Measurements from ENCODE around the gene ROCK2. TPM values are rescaled to one million over a fixed set of nuclear protein-coding genes. Genes with fewer than 3 reads are reported as not detected.

ROCK2 gene
- total RNA-seq, 1 experiment from 2014 or later = 38.0 TPM

GRCh38 chr2:11290211-11290610, 54.2 kb downstream of the ROCK2 start:
- H3K36me3 ChIP-seq (ENCODE audit: low read depth) = peaks cover 7% of the 10 kb centered on the region
- no peak overlapping the region for H3K4me2 ChIP-seq
- H3K9me2 ChIP-seq (ENCODE audit: insufficient read depth) = no peaks in the 10 kb centered on the region
- no TSS peak for BruUV-seq (replicated peaks)
- H3K9me3 ChIP-seq (ENCODE audit: insufficient read depth, low read depth) = no peaks in the 10 kb centered on the region; the same call in 1 of the 2 replicates
- no peak overlapping the region for H3K4me3 ChIP-seq
- POLR2A ChIA-PET (ENCODE audit: unreplicated experiment) = no interaction called here
- H4K20me1 ChIP-seq (ENCODE audit: insufficient read depth) = peaks cover 36% of the 10 kb centered on the region
- H2AFZ ChIP-seq = no peak overlapping the region
- no peak overlapping the region for H3K27ac ChIP-seq
- intact Hi-C loops (cut with micrococcal nuclease; ENCODE audit: unreplicated experiment) = no loop called here
- no peak for DNase-seq
- TF ChIP-seq, protein P1, sequence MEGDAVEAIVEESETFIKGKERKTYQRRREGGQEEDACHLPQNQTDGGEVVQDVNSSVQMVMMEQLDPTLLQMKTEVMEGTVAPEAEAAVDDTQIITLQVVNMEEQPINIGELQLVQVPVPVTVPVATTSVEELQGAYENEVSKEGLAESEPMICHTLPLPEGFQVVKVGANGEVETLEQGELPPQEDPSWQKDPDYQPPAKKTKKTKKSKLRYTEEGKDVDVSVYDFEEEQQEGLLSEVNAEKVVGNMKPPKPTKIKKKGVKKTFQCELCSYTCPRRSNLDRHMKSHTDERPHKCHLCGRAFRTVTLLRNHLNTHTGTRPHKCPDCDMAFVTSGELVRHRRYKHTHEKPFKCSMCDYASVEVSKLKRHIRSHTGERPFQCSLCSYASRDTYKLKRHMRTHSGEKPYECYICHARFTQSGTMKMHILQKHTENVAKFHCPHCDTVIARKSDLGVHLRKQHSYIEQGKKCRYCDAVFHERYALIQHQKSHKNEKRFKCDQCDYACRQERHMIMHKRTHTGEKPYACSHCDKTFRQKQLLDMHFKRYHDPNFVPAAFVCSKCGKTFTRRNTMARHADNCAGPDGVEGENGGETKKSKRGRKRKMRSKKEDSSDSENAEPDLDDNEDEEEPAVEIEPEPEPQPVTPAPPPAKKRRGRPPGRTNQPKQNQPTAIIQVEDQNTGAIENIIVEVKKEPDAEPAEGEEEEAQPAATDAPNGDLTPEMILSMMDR (conservative IDR thresholded peaks at IDR 0.05) = no peak
- no peak for TF ChIP-seq EZH2 (IDR thresholded peaks at IDR 0.05; ENCODE audit: low read depth)
- H3K79me2 ChIP-seq (ENCODE audit: low read depth) = peaks cover 91% of the 10 kb centered on the region
- no peaks in the 10 kb centered on the region for H3K27me3 ChIP-seq (ENCODE audit: insufficient read depth, low read depth)
- H3F3A ChIP-seq (ENCODE audit: insufficient read depth, low read depth) = peaks cover 22% of the 10 kb centered on the region
- 0 out of 2 replicates have a peak, but pooled peaks cover 4% of the 10 kb centered on the region for H3K4me1 ChIP-seq (replicated peaks; ENCODE audit: insufficient read depth)
- CTCF ChIA-PET = no interaction called here

- intact Hi-C loops (cut with micrococcal nuclease; ENCODE audit: unreplicated experiment) = no loop called here
- Histone ChIP-seq H3K4me3 (no peak overlapping the region), H3K79me2 (ENCODE audit: low read depth) (peaks cover 80% of the 10 kb centered on the region), H3K36me3 (ENCODE audit: low read depth) (peaks cover 20% of the 10 kb centered on the region), H3K27me3 (ENCODE audit: insufficient read depth, low read depth) (no peaks in the 10 kb centered on the region), H3F3A (ENCODE audit: insufficient read depth, low read depth) (peaks cover 14% of the 10 kb centered on the region), H3K27ac (no peak overlapping the region), H3K9me2 (ENCODE audit: insufficient read depth) (no peaks in the 10 kb centered on the region), H4K20me1 (ENCODE audit: insufficient read depth) (peaks cover 36% of the 10 kb centered on the region), H3K9me3 (ENCODE audit: insufficient read depth, low read depth) (no peaks in the 10 kb centered on the region; the same call in 1 of the 2 replicates), H2AFZ (no peak overlapping the region), H3K4me1 (replicated peaks; ENCODE audit: insufficient read depth) (0 out of 2 replicates have a peak, but pooled peaks cover 3% of the 10 kb centered on the region), H3K4me2 (no peak overlapping the region)
- POLR2A ChIA-PET (ENCODE audit: unreplicated experiment) = interaction anchor here (0.5 kb wide), 1 partner anchor 22 kb away, joined by 4 read pairs; no protein-coding TSS in a partner anchor
- no peak for DNase-seq
- CTCF ChIA-PET = no interaction called here
- TF ChIP-seq, protein P1 (conservative IDR thresholded peaks at IDR 0.05) = no peak
- TF ChIP-seq EZH2 (IDR thresholded peaks at IDR 0.05; ENCODE audit: low read depth) = no peak
- BruUV-seq (replicated peaks) = no TSS peak
These were observed 56.0 kb downstream of the ROCK2 start for GRCh38 chr2:11288431-11288830.

- POLR2A ChIA-PET (ENCODE audit: unreplicated experiment) = no interaction called here
- Histone ChIP-seq H3K4me3 (no peak overlapping the region), H2AFZ (no peak overlapping the region), H3K9me2 (ENCODE audit: insufficient read depth) (no peaks in the 10 kb centered on the region), H3K4me2 (no peak overlapping the region), H3K4me1 (replicated peaks; ENCODE audit: insufficient read depth) (no peaks in the 10 kb centered on the region), H3K79me2 (ENCODE audit: low read depth) (peaks cover 63% of the 10 kb centered on the region), H3K27ac (no peak overlapping the region), H3K27me3 (ENCODE audit: insufficient read depth, low read depth) (no peaks in the 10 kb centered on the region), H3K9me3 (ENCODE audit: insufficient read depth, low read depth) (no peaks in the 10 kb centered on the region; the same call in none of the 2 replicates), H4K20me1 (ENCODE audit: insufficient read depth) (peaks cover 26% of the 10 kb centered on the region; the same call in 1 of the 2 replicates), H3K36me3 (ENCODE audit: low read depth) (peaks cover 20% of the 10 kb centered on the region), H3F3A (ENCODE audit: insufficient read depth, low read depth) (peaks cover 13% of the 10 kb centered on the region)
- TF ChIP-seq, protein P1 (conservative IDR thresholded peaks at IDR 0.05) = no peak
- TF ChIP-seq EZH2 (IDR thresholded peaks at IDR 0.05; ENCODE audit: low read depth) = no peak
- no TSS peak for BruUV-seq (replicated peaks)
- DNase-seq = no peak
- intact Hi-C loops (cut with micrococcal nuclease; ENCODE audit: unreplicated experiment) = no loop called here
- CTCF ChIA-PET = no interaction called here
These were observed 57.7 kb downstream of the ROCK2 start for GRCh38 chr2:11286749-11287148.

Data from PC-9 (cell line).